ENCODE data around the gene KDM4B. TPM values are rescaled to one million over a fixed set of nuclear protein-coding genes. Genes with fewer than 3 reads are reported as not detected.
"Not testable (repeated sequence)": the region's sequence is repeated elsewhere in the genome, so short reads cannot be mapped to it uniquely, and the experiment has no call there.

Gene KDM4B
- total RNA-seq, 1 donor from 2014 or later = 39.0 TPM

- intact Hi-C loops (cut with DNase I) = no loop called here
- TF ChIP-seq CTCF (IDR thresholded peaks at IDR 0.05) = no peak
- H3K9me3 ChIP-seq = no peaks in the 10 kb centered on the region
- no peaks in the 10 kb centered on the region for H3K36me3 ChIP-seq
- no peaks in the 10 kb centered on the region for H3K27me3 ChIP-seq
- peaks cover 41% of the 10 kb centered on the region for H3K4me1 ChIP-seq
- ATAC-seq (no peak), DNase-seq (no peak)
- peak overlapping the region; percentile 64 for H3K4me3 ChIP-seq
- no peak overlapping the region for H3K27ac ChIP-seq
Measured at GRCh38 chr19:4970558-4971423, 1.9 kb downstream of the KDM4B start.

GRCh38 chr19:4971424-4971793, 2.5 kb downstream of the KDM4B start:
- H3K4me3 ChIP-seq = peak overlapping the region; percentile 64
- H3K36me3 ChIP-seq = no peaks in the 10 kb centered on the region
- intact Hi-C loops (cut with DNase I) = no loop called here

GRCh38 chr19:4971816-4972495, 3.0 kb downstream of the KDM4B start:
- no peak for TF ChIP-seq CTCF (IDR thresholded peaks at IDR 0.05)
- no peak overlapping the region for H3K27ac ChIP-seq

More at GRCh38 chr19:4971424-4971793, 2.5 kb downstream of the KDM4B start:
- Histone ChIP-seq H3K27me3 (no peaks in the 10 kb centered on the region), H3K4me1 (peaks cover 47% of the 10 kb centered on the region), H3K27ac (no peak overlapping the region), H3K9me3 (no peaks in the 10 kb centered on the region)
- TF ChIP-seq CTCF (IDR thresholded peaks at IDR 0.05) = no peak
- ATAC-seq (no peak), DNase-seq (no peak)

GRCh38 chr19:4972509-4973230, 3.8 kb downstream of the KDM4B start:
- DNase-seq (no peak), ATAC-seq (no peak)
- Histone ChIP-seq H3K4me3 (no peak overlapping the region), H3K4me1 (peaks cover 60% of the 10 kb centered on the region), H3K9me3 (no peaks in the 10 kb centered on the region), H3K36me3 (no peaks in the 10 kb centered on the region), H3K27me3 (no peaks in the 10 kb centered on the region), H3K27ac (no peak overlapping the region)
- intact Hi-C loops (cut with DNase I) = no loop called here
- no peak for TF ChIP-seq CTCF (IDR thresholded peaks at IDR 0.05)

More at GRCh38 chr19:4971816-4972495, 3.0 kb downstream of the KDM4B start:
- H3K27me3 ChIP-seq = no peaks in the 10 kb centered on the region
- no peaks in the 10 kb centered on the region for H3K36me3 ChIP-seq
- no peaks in the 10 kb centered on the region for H3K9me3 ChIP-seq
- intact Hi-C loops (cut with DNase I) = no loop called here
- DNase-seq (no peak), ATAC-seq (no peak)
- H3K4me1 ChIP-seq = peaks cover 52% of the 10 kb centered on the region
- no peak overlapping the region for H3K4me3 ChIP-seq

- no peak for TF ChIP-seq CTCF (IDR thresholded peaks at IDR 0.05)
- H3K27ac ChIP-seq = peak overlapping the region; percentile 18
- DNase-seq (no peak), ATAC-seq (no peak)
- H3K36me3 ChIP-seq = no peaks in the 10 kb centered on the region
- intact Hi-C loops (cut with DNase I) = no loop called here
- H3K4me3 ChIP-seq = no peak overlapping the region
- H3K4me1 ChIP-seq = peaks cover 76% of the 10 kb centered on the region
- no peaks in the 10 kb centered on the region for H3K27me3 ChIP-seq
- no peaks in the 10 kb centered on the region for H3K9me3 ChIP-seq
Measured at GRCh38 chr19:4974880-4975469, 6.1 kb downstream of the KDM4B start.

- ATAC-seq; H3K4me3 ChIP-seq; H3K27me3 ChIP-seq; H3K9me3 ChIP-seq; intact Hi-C loops (cut with DNase I); H3K36me3 ChIP-seq; DNase-seq: not testable (repeated sequence)
- peaks cover 70% of the 10 kb centered on the region for H3K4me1 ChIP-seq
- peak overlapping the region; percentile 89 for H3K27ac ChIP-seq
Measured at GRCh38 chr19:4975601-4976000, 6.7 kb downstream of the KDM4B start.

Data from upper lobe of right lung (tissue), 1 donor.